H9 (cell line): ENCODE measurements around the gene ROPN1B. TPM values are rescaled to one million over a fixed set of nuclear protein-coding genes. Genes with fewer than 3 reads are reported as not detected.

Experiments used
- DNase-seq: peaks from one replicate; pipeline ENCODE4 v3.0.0-alpha.2; 2017
- H2AFZ ChIP-seq: one replicate; pipeline ENCODE4 v1.6.1; 2013; ENCODE audit warnings: mild to moderate bottlenecking, low read length, control low read depth, moderate library complexity
- H2AK5ac ChIP-seq: 2 replicates; pipeline ENCODE4 v1.6.1; 2013; ENCODE audit warnings: low read length, control low read depth, mixed read lengths; ENCODE audit not compliant: insufficient read length
- H2BK120ac ChIP-seq: one replicate; pipeline ENCODE4 v1.6.1; 2013; ENCODE audit warnings: low read depth, mild to moderate bottlenecking, low read length, control low read depth, inconsistent platforms; ENCODE audit not compliant: poor library complexity, severe bottlenecking
- H2BK12ac ChIP-seq: 2 replicates; pipeline ENCODE4 v1.6.1; 2013; ENCODE audit warnings: low read length, control low read depth, mixed read lengths, low read depth; ENCODE audit not compliant: insufficient read length
- H2BK15ac ChIP-seq: 2 replicates; pipeline ENCODE4 v1.6.1; 2013; ENCODE audit warnings: low read depth, low read length, control low read depth
- H2BK20ac ChIP-seq: one replicate; pipeline ENCODE4 v1.6.1; 2013; ENCODE audit warnings: low read depth, mild to moderate bottlenecking, low read length, control low read depth, inconsistent platforms; ENCODE audit not compliant: poor library complexity, severe bottlenecking
- H2BK5ac ChIP-seq: 2 replicates; pipeline ENCODE4 v1.6.1; 2013; ENCODE audit warnings: low read length, control low read depth, mixed read lengths; ENCODE audit not compliant: insufficient read length
- H3K14ac ChIP-seq: 2 replicates; pipeline ENCODE4 v1.6.1; 2013; ENCODE audit warnings: low read length, control low read depth; ENCODE audit not compliant: insufficient read depth
- H3K18ac ChIP-seq: 2 replicates; pipeline ENCODE4 v1.6.1; 2013; ENCODE audit warnings: low read depth, mild to moderate bottlenecking, mixed read lengths, low read length, control low read depth; ENCODE audit not compliant: insufficient read length
- H3K23ac ChIP-seq: 2 replicates; pipeline ENCODE4 v1.6.1; 2013; ENCODE audit warnings: low read length, control low read depth, mixed read lengths, low read depth; ENCODE audit not compliant: insufficient read length
- H3K23me2 ChIP-seq: 2 replicates; pipeline ENCODE4 v1.6.1; 2013; ENCODE audit warnings: low read depth, mild to moderate bottlenecking, mixed read lengths, low read length, control low read depth; ENCODE audit not compliant: insufficient read length, poor library complexity, severe bottlenecking
- H3K27ac ChIP-seq: 2 replicates; pipeline ENCODE4 v1.5.1; 2013; ENCODE audit warnings: low read length, control low read depth, mixed read lengths, low read depth; ENCODE audit not compliant: insufficient read length
- H3K27me3 ChIP-seq: 2 replicates; pipeline ENCODE4 v1.6.1; 2013; ENCODE audit warnings: low read length, control low read depth, inconsistent platforms; ENCODE audit not compliant: insufficient read depth
- H3K4ac ChIP-seq: 2 replicates; pipeline ENCODE4 v1.6.1; 2013; ENCODE audit warnings: low read depth, mild to moderate bottlenecking, control low read depth, inconsistent platforms, low read length, moderate library complexity
- H3K4me1 ChIP-seq: 2 replicates; pipeline ENCODE4 v1.6.1; 2013; ENCODE audit warnings: low read length, control low read depth, inconsistent platforms; ENCODE audit not compliant: insufficient read depth
- H3K4me2 ChIP-seq: 2 replicates; pipeline ENCODE4 v1.6.1; 2013; ENCODE audit warnings: low read length, control low read depth, mixed read lengths; ENCODE audit not compliant: insufficient read length, insufficient read depth
- H3K56ac ChIP-seq: 2 replicates; pipeline ENCODE4 v1.6.1; 2013; ENCODE audit warnings: low read depth, mild to moderate bottlenecking, mixed read lengths, low read length, control low read depth; ENCODE audit not compliant: insufficient read length
- H3K79me1 ChIP-seq: 2 replicates; pipeline ENCODE4 v1.6.1; 2013; ENCODE audit warnings: low read depth, mild to moderate bottlenecking, moderate library complexity, low read length, control low read depth, inconsistent platforms; ENCODE audit not compliant: insufficient read depth, poor library complexity, severe bottlenecking
- H3K79me2 ChIP-seq: 2 replicates; pipeline ENCODE4 v1.6.1; 2013; ENCODE audit warnings: low read length, control low read depth, inconsistent platforms; ENCODE audit not compliant: insufficient read depth
- H3K9ac ChIP-seq: 2 replicates; pipeline ENCODE4 v1.6.1; 2013; ENCODE audit warnings: low read length, control low read depth, mixed read lengths; ENCODE audit not compliant: insufficient read length; ENCODE audit errors: extremely low read depth
- H3K9me3 ChIP-seq: one replicate; pipeline ENCODE4 v1.6.1; 2013; ENCODE audit warnings: low read depth, low read length, inconsistent platforms; ENCODE audit not compliant: control insufficient read depth
- H3T11ph ChIP-seq: one replicate; pipeline ENCODE4 v1.6.1; 2013; ENCODE audit warnings: mild to moderate bottlenecking, low read length, control low read depth, inconsistent platforms
- H4K20me1 ChIP-seq: one replicate; pipeline ENCODE4 v1.6.1; 2013; ENCODE audit not compliant: control insufficient read depth, insufficient read length, insufficient read depth
- H4K5ac ChIP-seq: 2 replicates; pipeline ENCODE4 v1.6.1; 2013; ENCODE audit warnings: low read depth, mild to moderate bottlenecking, mixed read lengths, low read length, control low read depth; ENCODE audit not compliant: insufficient read length
- H4K8ac ChIP-seq: replicated peaks from 2 replicates; pipeline ENCODE4 v1.6.1; 2013; ENCODE audit warnings: low read length, control low read depth, mixed read lengths, low read depth; ENCODE audit not compliant: insufficient read length
- H4K91ac ChIP-seq: 2 replicates; pipeline ENCODE4 v1.6.1; 2013; ENCODE audit warnings: low read depth, mild to moderate bottlenecking, moderate library complexity, mixed read lengths, low read length, control low read depth; ENCODE audit not compliant: insufficient read length
- H3K27ac Mint-ChIP-seq, 3 experiments: 2 replicates in 2 of 3; 3 replicates in 1 of 3; pipeline ENCODE4 v1.8.0; 2020 to 2021; ENCODE audit warnings: mixed read lengths in 3 of 3, mild to moderate bottlenecking in 1 of 3, moderate library complexity in 1 of 3
- H3K27me3 Mint-ChIP-seq: 2 replicates; pipeline ENCODE4 v1.8.0; 2021; ENCODE audit warnings: low read depth, mild to moderate bottlenecking, moderate library complexity, mixed read lengths
- H3K36me3 Mint-ChIP-seq, 3 experiments: 2 replicates in 2 of 3; 3 replicates in 1 of 3; pipeline ENCODE4 v1.8.0; 2020 to 2021; ENCODE audit warnings: low read depth in 3 of 3, mixed read lengths in 3 of 3; ENCODE audit not compliant: insufficient read depth in 1 of 3
- H3K4me1 Mint-ChIP-seq, 2 experiments: 2 replicates each; pipeline ENCODE4 v1.8.0; 2020; ENCODE audit warnings: mixed read lengths in 2 of 2
- H3K4me3 Mint-ChIP-seq, 2 experiments: 2 replicates in 1 of 2; 3 replicates in 1 of 2; pipeline ENCODE4 v1.8.0; 2020 to 2021; ENCODE audit warnings: mild to moderate bottlenecking in 2 of 2, mixed read lengths in 2 of 2, moderate library complexity in 1 of 2
- H3K9me3 Mint-ChIP-seq, 2 experiments: 2 replicates in 1 of 2; 3 replicates in 1 of 2; pipeline ENCODE4 v1.8.0; 2020; ENCODE audit warnings: mild to moderate bottlenecking in 2 of 2, mixed read lengths in 2 of 2, moderate library complexity in 1 of 2
- WGBS: extraction: QIAGEN DNeasy Blood & Tissue Kit; methylation state at CpG from one replicate; pipeline ENCODE4 v1.1.7; 2013; ENCODE audit warnings: missing lambda C conversion rate, low lambda C conversion rate, mixed read lengths; ENCODE audit not compliant: insufficient read length; ENCODE audit errors: extremely low coverage; 5-methylcytosine and 5-hydroxymethylcytosine counted together
- total RNA-seq: library from RNA; stranded (reverse); gene quantifications from 2 replicates; pipeline ENCODE4 v1.2.1, GENCODE V29; 2021
- TF ChIP-seq, protein P1 (sequence below): fragments of 200-600 bp; sonication (generic); conservative IDR thresholded peaks from 3 replicates; pipeline ENCODE4 v1.8.0; 2021; ENCODE audit warnings: antibody characterized with exemption, mild to moderate bottlenecking

ROPN1B gene
- total RNA-seq, 1 experiment from 2014 or later: not detected

DNA sequence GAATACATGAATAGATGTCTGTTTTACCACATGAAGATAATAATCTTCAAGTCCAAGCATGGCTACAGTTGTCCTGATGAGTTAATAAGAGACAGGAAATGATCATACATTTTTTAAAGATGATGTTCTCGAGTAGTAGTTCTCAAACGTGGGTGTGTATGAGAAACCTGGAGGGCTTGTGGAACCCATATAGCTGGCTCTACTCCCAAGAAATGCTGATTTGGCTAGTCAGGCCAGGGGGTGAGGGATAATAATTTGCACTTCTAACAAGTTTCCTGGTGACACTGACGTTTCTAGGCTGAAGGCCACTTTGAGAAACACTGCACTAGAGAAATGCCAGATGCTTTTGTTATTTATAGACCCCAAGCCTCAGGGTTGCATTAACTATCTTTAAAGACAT, 37.0 kb downstream of the ROPN1B start:
- Histone ChIP-seq H3K14ac (no peak overlapping the region), H3K4ac (no peak overlapping the region), H3T11ph (no peak overlapping the region), H3K27me3 (no peaks in the 10 kb centered on the region), H3K23ac (no peak overlapping the region), H3K18ac (no peak overlapping the region), H2AK5ac (no peak overlapping the region), H3K4me2 (no peak overlapping the region), H2BK20ac (no peak overlapping the region), H2BK5ac (no peak overlapping the region), H2BK15ac (no peak overlapping the region), H4K20me1 (no peaks in the 10 kb centered on the region), H3K56ac (no peak overlapping the region), H3K79me1 (no peaks in the 10 kb centered on the region), H3K79me2 (no peaks in the 10 kb centered on the region), H4K5ac (no peak overlapping the region), H3K27ac (no peak overlapping the region), H4K8ac (no peak overlapping the region), H3K9ac (no peak overlapping the region), H3K23me2 (no peaks in the 10 kb centered on the region), H3K9me3 (no peaks in the 10 kb centered on the region), H2BK12ac (no peak overlapping the region), H3K4me1 (no peaks in the 10 kb centered on the region), H2AFZ (no peak overlapping the region), H4K91ac (no peak overlapping the region), H2BK120ac (no peak overlapping the region)
- TF ChIP-seq, protein P1, sequence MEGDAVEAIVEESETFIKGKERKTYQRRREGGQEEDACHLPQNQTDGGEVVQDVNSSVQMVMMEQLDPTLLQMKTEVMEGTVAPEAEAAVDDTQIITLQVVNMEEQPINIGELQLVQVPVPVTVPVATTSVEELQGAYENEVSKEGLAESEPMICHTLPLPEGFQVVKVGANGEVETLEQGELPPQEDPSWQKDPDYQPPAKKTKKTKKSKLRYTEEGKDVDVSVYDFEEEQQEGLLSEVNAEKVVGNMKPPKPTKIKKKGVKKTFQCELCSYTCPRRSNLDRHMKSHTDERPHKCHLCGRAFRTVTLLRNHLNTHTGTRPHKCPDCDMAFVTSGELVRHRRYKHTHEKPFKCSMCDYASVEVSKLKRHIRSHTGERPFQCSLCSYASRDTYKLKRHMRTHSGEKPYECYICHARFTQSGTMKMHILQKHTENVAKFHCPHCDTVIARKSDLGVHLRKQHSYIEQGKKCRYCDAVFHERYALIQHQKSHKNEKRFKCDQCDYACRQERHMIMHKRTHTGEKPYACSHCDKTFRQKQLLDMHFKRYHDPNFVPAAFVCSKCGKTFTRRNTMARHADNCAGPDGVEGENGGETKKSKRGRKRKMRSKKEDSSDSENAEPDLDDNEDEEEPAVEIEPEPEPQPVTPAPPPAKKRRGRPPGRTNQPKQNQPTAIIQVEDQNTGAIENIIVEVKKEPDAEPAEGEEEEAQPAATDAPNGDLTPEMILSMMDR: no peak
- no peak for DNase-seq
- Mint-ChIP-seq H3K4me1 (no peaks in the 10 kb centered on the region; a peak in 1 of 4 replicates), H3K4me3 (no peak overlapping the region), H3K36me3 (peaks cover 7 to 29% (median 8%) of the 10 kb centered on the region in 3 experiments; a peak in 6 of 7 replicates), H3K9me3 (peaks cover 6 to 13% of the 10 kb centered on the region in 2 experiments; a peak in 4 of 5 replicates), H3K27ac (no peak overlapping the region), H3K27me3 (peaks cover 7% of the 10 kb centered on the region; the same call in 1 of the 2 replicates)
- no CpG with 5 or more reads among the region's 3 CpGs for WGBS
